ENCODE results near the gene BLMH. TPM values are rescaled to one million over a fixed set of nuclear protein-coding genes. Genes with fewer than 3 reads are reported as not detected.

BLMH gene
- total RNA-seq, 1 donor from 2014 or later, result 103 TPM

DNA sequence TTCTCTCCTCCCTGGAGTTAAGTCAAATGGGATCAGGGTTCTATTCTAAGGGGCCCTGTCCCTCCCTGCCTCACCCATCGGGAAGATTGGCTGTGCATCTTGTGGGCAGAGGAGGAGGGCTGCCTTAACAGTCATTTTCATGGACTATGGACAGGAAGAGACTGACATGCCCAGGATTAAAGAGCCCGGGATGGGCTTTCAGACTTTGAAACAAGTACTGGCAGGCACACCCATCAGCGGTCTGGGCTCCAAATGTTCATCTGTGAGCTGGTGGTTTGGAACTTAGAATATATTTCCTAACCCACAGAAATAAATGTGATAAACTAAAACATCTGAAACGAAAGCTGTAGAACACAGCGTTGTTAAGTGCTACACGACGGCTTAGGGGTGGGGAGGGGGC lies 62.7 kb downstream of the BLMH start:
- Mint-ChIP-seq H3K9me3 (ENCODE audit: unreplicated experiment) (peaks cover 1% of the 10 kb centered on the region), H3K4me3 (ENCODE audit: unreplicated experiment) (no peak overlapping the region), H3K27me3 (ENCODE audit: unreplicated experiment) (peaks cover 11% of the 10 kb centered on the region), H3K36me3 (ENCODE audit: unreplicated experiment) (no peaks in the 10 kb centered on the region), H3K27ac (ENCODE audit: unreplicated experiment) (no peak overlapping the region), H3K4me1 (ENCODE audit: low read depth, unreplicated experiment) (peaks cover 7% of the 10 kb centered on the region)
- TF ChIP-seq, protein P1, sequence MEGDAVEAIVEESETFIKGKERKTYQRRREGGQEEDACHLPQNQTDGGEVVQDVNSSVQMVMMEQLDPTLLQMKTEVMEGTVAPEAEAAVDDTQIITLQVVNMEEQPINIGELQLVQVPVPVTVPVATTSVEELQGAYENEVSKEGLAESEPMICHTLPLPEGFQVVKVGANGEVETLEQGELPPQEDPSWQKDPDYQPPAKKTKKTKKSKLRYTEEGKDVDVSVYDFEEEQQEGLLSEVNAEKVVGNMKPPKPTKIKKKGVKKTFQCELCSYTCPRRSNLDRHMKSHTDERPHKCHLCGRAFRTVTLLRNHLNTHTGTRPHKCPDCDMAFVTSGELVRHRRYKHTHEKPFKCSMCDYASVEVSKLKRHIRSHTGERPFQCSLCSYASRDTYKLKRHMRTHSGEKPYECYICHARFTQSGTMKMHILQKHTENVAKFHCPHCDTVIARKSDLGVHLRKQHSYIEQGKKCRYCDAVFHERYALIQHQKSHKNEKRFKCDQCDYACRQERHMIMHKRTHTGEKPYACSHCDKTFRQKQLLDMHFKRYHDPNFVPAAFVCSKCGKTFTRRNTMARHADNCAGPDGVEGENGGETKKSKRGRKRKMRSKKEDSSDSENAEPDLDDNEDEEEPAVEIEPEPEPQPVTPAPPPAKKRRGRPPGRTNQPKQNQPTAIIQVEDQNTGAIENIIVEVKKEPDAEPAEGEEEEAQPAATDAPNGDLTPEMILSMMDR (IDR thresholded peaks at IDR 0.05; ENCODE audit: partially characterized antibody, unreplicated experiment), result no peak
- no peak for DNase-seq

DNA sequence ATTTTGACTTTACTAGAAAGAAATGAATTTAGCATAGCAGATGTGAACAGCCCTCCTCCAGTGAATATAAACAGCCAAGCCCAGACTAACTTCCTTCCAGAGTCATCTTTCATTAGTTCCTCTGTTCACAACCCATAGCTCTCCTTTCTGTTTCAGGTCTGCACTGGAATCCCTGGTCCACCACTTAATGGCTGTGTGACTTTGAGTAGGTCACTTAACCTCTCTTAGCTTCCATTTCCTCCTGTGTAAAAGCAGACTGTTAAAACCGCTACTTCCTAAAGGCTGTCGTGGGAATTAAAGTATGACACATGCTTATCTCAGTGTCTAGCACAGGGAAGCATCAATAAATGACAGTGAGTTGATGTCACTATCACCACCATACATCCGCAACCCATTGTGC lies 63.7 kb downstream of the BLMH start:
- peaks cover 1% of the 10 kb centered on the region for H3K9me3 Mint-ChIP-seq (ENCODE audit: unreplicated experiment)
- peaks cover 7% of the 10 kb centered on the region for H3K4me1 Mint-ChIP-seq (ENCODE audit: low read depth, unreplicated experiment)
- no peak for DNase-seq
- TF ChIP-seq, protein P1 (IDR thresholded peaks at IDR 0.05; ENCODE audit: partially characterized antibody, unreplicated experiment), result no peak
- no peaks in the 10 kb centered on the region for H3K36me3 Mint-ChIP-seq (ENCODE audit: unreplicated experiment)
- H3K27ac Mint-ChIP-seq (ENCODE audit: unreplicated experiment), result no peak overlapping the region
- no peak overlapping the region for H3K4me3 Mint-ChIP-seq (ENCODE audit: unreplicated experiment)
- H3K27me3 Mint-ChIP-seq (ENCODE audit: unreplicated experiment), result peaks cover 9% of the 10 kb centered on the region

DNA sequence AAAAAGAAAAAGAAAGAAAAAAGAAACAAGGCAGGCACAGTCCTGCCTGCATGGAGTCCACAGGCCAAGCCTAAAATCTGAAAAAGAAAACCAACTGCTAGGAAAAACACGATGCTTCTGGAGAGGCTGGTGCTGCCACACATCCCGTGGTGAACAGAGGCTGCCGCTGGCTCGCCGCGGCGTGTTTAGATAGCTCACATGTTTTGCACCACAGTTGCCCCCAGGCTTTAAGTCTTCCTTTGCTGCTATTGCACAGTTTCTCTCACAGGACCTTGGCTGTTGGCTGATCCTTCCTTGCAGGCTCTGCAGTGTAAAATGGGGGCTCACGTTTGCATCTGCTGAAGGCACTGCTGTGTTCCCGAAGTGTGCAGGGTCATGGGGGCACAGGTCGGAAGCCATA lies 64.9 kb downstream of the BLMH start:
- no peak overlapping the region for H3K27ac Mint-ChIP-seq (ENCODE audit: unreplicated experiment)

DNA sequence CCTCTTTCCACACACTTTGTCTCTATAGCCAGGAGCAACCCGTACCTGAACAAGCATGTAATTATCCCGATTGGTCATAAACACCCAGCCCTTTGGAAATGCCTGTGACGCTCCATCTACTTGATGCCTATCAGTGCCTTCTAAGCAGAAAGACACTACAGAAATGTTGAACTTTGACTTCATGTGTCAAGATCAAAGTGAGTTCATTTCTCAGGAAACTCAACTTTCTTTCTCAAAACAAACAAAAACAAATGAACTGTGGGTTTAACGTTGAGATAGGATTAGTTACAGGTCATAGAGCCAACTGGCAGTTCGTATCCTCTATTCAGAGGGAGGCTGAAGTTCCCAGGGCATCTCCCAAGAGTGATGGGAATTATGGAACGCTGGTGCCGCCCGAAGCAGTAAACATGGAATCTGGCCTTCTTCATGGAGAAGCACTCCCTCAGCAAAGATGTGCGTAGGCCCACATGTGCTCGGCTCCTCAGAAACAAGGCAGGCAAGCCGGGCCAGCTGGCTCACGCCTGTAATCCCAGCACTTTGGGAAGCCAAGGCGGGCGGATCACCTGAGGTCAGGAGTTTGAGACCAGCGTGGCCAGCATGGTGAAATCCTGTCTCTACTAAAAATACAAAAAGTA lies 65.7 kb downstream of the BLMH start:
- DNase-seq, result no peak
- no peaks in the 10 kb centered on the region for H3K27me3 Mint-ChIP-seq (ENCODE audit: unreplicated experiment)
- TF ChIP-seq, protein P1 (IDR thresholded peaks at IDR 0.05; ENCODE audit: partially characterized antibody, unreplicated experiment), result no peak
- no peak overlapping the region for H3K27ac Mint-ChIP-seq (ENCODE audit: unreplicated experiment)
- H3K36me3 Mint-ChIP-seq (ENCODE audit: unreplicated experiment), result no peaks in the 10 kb centered on the region
- H3K4me3 Mint-ChIP-seq (ENCODE audit: unreplicated experiment), result no peak overlapping the region
- peaks cover 1% of the 10 kb centered on the region for H3K9me3 Mint-ChIP-seq (ENCODE audit: unreplicated experiment)
- H3K4me1 Mint-ChIP-seq (ENCODE audit: low read depth, unreplicated experiment), result peaks cover 4% of the 10 kb centered on the region

More for the DNA sequence above, 64.9 kb downstream of the BLMH start:
- no peak for DNase-seq
- peaks cover 2% of the 10 kb centered on the region for H3K27me3 Mint-ChIP-seq (ENCODE audit: unreplicated experiment)
- H3K4me1 Mint-ChIP-seq (ENCODE audit: low read depth, unreplicated experiment), result peaks cover 4% of the 10 kb centered on the region
- TF ChIP-seq, protein P1 (IDR thresholded peaks at IDR 0.05; ENCODE audit: partially characterized antibody, unreplicated experiment), result no peak
- H3K4me3 Mint-ChIP-seq (ENCODE audit: unreplicated experiment), result no peak overlapping the region
- peaks cover 1% of the 10 kb centered on the region for H3K9me3 Mint-ChIP-seq (ENCODE audit: unreplicated experiment)
- H3K36me3 Mint-ChIP-seq (ENCODE audit: unreplicated experiment), result no peaks in the 10 kb centered on the region

DNA sequence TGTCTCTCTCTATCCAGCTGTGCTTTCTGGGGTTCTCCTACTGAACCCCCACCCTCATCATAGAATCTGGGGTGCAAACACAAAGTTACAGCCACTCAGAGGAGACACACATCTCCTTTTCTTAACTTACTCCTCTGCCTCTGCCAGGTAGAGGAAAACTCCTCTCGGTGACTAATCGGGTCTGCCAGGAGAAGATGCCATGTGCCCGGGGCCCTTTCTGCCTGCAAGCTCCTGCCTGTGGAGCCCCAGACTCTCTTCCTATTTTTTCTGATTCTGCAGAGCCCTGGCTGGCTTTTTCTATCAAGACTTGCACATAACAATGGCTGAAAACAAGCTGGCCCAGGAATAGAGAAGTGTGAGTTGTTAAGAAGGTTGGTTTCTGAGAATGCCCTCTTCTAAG lies 66.6 kb downstream of the BLMH start:
- peaks cover 3% of the 10 kb centered on the region for H3K9me3 Mint-ChIP-seq (ENCODE audit: unreplicated experiment)
- DNase-seq, result no peak
- H3K4me1 Mint-ChIP-seq (ENCODE audit: low read depth, unreplicated experiment), result peaks cover 4% of the 10 kb centered on the region
- no peaks in the 10 kb centered on the region for H3K36me3 Mint-ChIP-seq (ENCODE audit: unreplicated experiment)
- TF ChIP-seq, protein P1 (IDR thresholded peaks at IDR 0.05; ENCODE audit: partially characterized antibody, unreplicated experiment), result no peak
- no peak overlapping the region for H3K4me3 Mint-ChIP-seq (ENCODE audit: unreplicated experiment)
- H3K27ac Mint-ChIP-seq (ENCODE audit: unreplicated experiment), result no peak overlapping the region
- no peaks in the 10 kb centered on the region for H3K27me3 Mint-ChIP-seq (ENCODE audit: unreplicated experiment)

Measured in glutamatergic neuron (in vitro differentiated cells).